GM19193 (cell line): Measurements from ENCODE around the gene PTPRM.

Experiments used
- POLR2A ChIP-seq: IDR thresholded peaks from 4 replicates; pipeline ENCODE4 v1.6.1; 2011; ENCODE audit not compliant: insufficient read depth, insufficient read length; ENCODE audit errors: extremely low read depth

PTPRM gene

GRCh38 chr18:8139127-8139527, 572.0 kb downstream of the PTPRM start:
- no peak for TF ChIP-seq POLR2A

GRCh38 chr18:8139891-8140406, 572.8 kb downstream of the PTPRM start:
- TF ChIP-seq POLR2A = no peak

- TF ChIP-seq POLR2A = no peak
These were observed 573.9 kb downstream of the PTPRM start for GRCh38 chr18:8140841-8141501.

GRCh38 chr18:8142131-8142711, 575.1 kb downstream of the PTPRM start:
- TF ChIP-seq POLR2A = no peak

- TF ChIP-seq POLR2A = no peak
These were observed 575.8 kb downstream of the PTPRM start for GRCh38 chr18:8142932-8143331.

GRCh38 chr18:8151181-8151580, 584.1 kb downstream of the PTPRM start:
- no peak for TF ChIP-seq POLR2A

GRCh38 chr18:8153887-8154583, 586.9 kb downstream of the PTPRM start:
- no peak for TF ChIP-seq POLR2A

GRCh38 chr18:8162802-8163201, 595.7 kb downstream of the PTPRM start:
- no peak for TF ChIP-seq POLR2A

GRCh38 chr18:8163286-8163959, 596.3 kb downstream of the PTPRM start:
- no peak for TF ChIP-seq POLR2A

- TF ChIP-seq POLR2A = no peak
These were observed 598.0 kb downstream of the PTPRM start for GRCh38 chr18:8165095-8165494.

GRCh38 chr18:8167026-8167425, 599.9 kb downstream of the PTPRM start:
- no peak for TF ChIP-seq POLR2A

GRCh38 chr18:8167673-8168072, 600.6 kb downstream of the PTPRM start:
- TF ChIP-seq POLR2A = no peak

GRCh38 chr18:8169722-8170121, 602.6 kb downstream of the PTPRM start:
- no peak for TF ChIP-seq POLR2A

GRCh38 chr18:8174771-8175170, 607.7 kb downstream of the PTPRM start:
- TF ChIP-seq POLR2A = no peak

- no peak for TF ChIP-seq POLR2A
These were observed 608.5 kb downstream of the PTPRM start for GRCh38 chr18:8175501-8176061.
